Fibroblast of skin of right quadriceps (primary cell): ENCODE data around the gene RRP1B.
"Not testable (repeated sequence)": the region's sequence is repeated elsewhere in the genome, so short reads cannot be mapped to it uniquely, and the experiment has no call there.

ENCODE experiments used
- DNase-seq: peaks from one replicate; pipeline ENCODE4 v3.0.0-alpha.2; 2013

The RRP1B gene

GRCh38 chr21:43643193-43643592, 16.2 kb upstream of the RRP1B start:
- no peak for DNase-seq

- DNase-seq: no peak
Observed at GRCh38 chr21:43644071-43644470, 15.3 kb upstream of the RRP1B start.

GRCh38 chr21:43644609-43645008, 14.8 kb upstream of the RRP1B start:
- DNase-seq: peak; percentile 64

GRCh38 chr21:43645136-43645891, 14.0 kb upstream of the RRP1B start:
- peak; percentile 85 for DNase-seq

GRCh38 chr21:43645976-43646375, 13.4 kb upstream of the RRP1B start:
- DNase-seq: no peak

GRCh38 chr21:43646550-43647260, 12.7 kb upstream of the RRP1B start:
- peak; percentile 90 for DNase-seq

- no peak for DNase-seq
Observed at GRCh38 chr21:43648171-43648570, 11.2 kb upstream of the RRP1B start.

GRCh38 chr21:43651926-43652325, 7.4 kb upstream of the RRP1B start:
- DNase-seq: not testable (repeated sequence)

GRCh38 chr21:43652616-43653015, 6.7 kb upstream of the RRP1B start:
- no peak for DNase-seq

- DNase-seq: no peak
Observed at GRCh38 chr21:43653626-43654025, 5.7 kb upstream of the RRP1B start.

- DNase-seq: peak; percentile 70
Observed at GRCh38 chr21:43654806-43655489, 4.4 kb upstream of the RRP1B start.

GRCh38 chr21:43657355-43658087, 1.8 kb upstream of the RRP1B start:
- peak; percentile 33 for DNase-seq

- DNase-seq: no peak
Observed at GRCh38 chr21:43658088-43658741, 1.1 kb upstream of the RRP1B start.

GRCh38 chr21:43658769-43659135, 608 bp upstream of the RRP1B start:
- no peak for DNase-seq

- no peak for DNase-seq
Observed at GRCh38 chr21:43662286-43662685, 2.9 kb downstream of the RRP1B start.

- DNase-seq: no peak
Observed at GRCh38 chr21:43663033-43663432, 3.7 kb downstream of the RRP1B start.

- no peak for DNase-seq
Observed at GRCh38 chr21:43664358-43664757, 5.0 kb downstream of the RRP1B start.

GRCh38 chr21:43665879-43666278, 6.5 kb downstream of the RRP1B start:
- no peak for DNase-seq

GRCh38 chr21:43667191-43667904, 8.0 kb downstream of the RRP1B start:
- peak; percentile 60 for DNase-seq

GRCh38 chr21:43669828-43670605, 10.7 kb downstream of the RRP1B start:
- no peak for DNase-seq

- DNase-seq: no peak
Observed at GRCh38 chr21:43675871-43676270, 16.5 kb downstream of the RRP1B start.
